Measurements from ENCODE around the gene ST3GAL4.
"Not testable (repeated sequence)": the region's sequence is repeated elsewhere in the genome, so short reads cannot be mapped to it uniquely, and the experiment has no call there.

- not testable (repeated sequence) for TF ChIP-seq E2F6 (IDR thresholded peaks at IDR 0.05; ENCODE audit: borderline replicate concordance, low read depth); SMC3 (IDR thresholded peaks at IDR 0.05); CTCF (IDR thresholded peaks at IDR 0.05); MAZ (IDR thresholded peaks at IDR 0.05; ENCODE audit: borderline replicate concordance, low read depth, low read length); EP300 (IDR thresholded peaks at IDR 0.05); NFE2L2 (conservative IDR thresholded peaks at IDR 0.05; ENCODE audit: low read length); RAD21 (conservative IDR thresholded peaks at IDR 0.05 in 1 of 2, IDR thresholded peaks at IDR 0.05 in 1 of 2); NR3C1 (IDR thresholded peaks at IDR 0.05); ZNF302 (CRISPR knock-in tag; IDR thresholded peaks at IDR 0.05)
Observed at GRCh38 chr11:126394634-126395072, 39.2 kb downstream of the ST3GAL4 start.

Measured in A549 (cell line).